GM21528 (cell line): ENCODE data around the gene NRXN3.

Source experiments
- ATAC-seq: cut with Tn5 transposase; IDR thresholded peaks from one replicate; pipeline ENCODE4 v1.9.1; 2021; ENCODE audit warnings: mild to moderate bottlenecking, moderate library complexity; ENCODE audit not compliant: unreplicated experiment, low FRiP score

Gene NRXN3

GRCh38 chr14:79708426-79709388, 1538.5 kb downstream of the NRXN3 start:
- ATAC-seq = no peak

DNA sequence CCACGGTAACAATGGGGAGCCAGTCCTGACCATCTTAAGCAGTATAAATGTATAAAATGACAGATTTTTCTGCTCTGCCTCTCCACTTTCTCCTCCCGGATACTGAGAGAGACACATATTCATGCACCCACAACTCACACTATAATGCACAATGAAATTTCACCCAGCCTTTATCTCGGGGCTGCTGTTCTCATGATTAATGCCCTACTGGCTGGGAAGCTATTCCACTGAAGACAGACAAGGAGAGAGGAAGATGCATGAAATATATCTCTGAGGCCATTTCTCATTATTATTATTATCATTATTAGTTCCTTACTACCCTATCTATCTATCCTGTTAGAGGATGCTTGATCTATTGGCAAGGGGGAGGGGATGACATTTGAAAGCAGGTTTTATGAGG, 1539.4 kb downstream of the NRXN3 start:
- no peak for ATAC-seq

- no peak for ATAC-seq
Observed at GRCh38 chr14:79712302-79712950, 1542.3 kb downstream of the NRXN3 start.

GRCh38 chr14:79721399-79722084, 1551.4 kb downstream of the NRXN3 start:
- no peak for ATAC-seq

- no peak for ATAC-seq
Observed at GRCh38 chr14:79724934-79725717, 1555.0 kb downstream of the NRXN3 start.

- no peak for ATAC-seq
Observed at GRCh38 chr14:79727900-79728299, 1557.7 kb downstream of the NRXN3 start.

GRCh38 chr14:79728331-79728730, 1558.2 kb downstream of the NRXN3 start:
- no peak for ATAC-seq

DNA sequence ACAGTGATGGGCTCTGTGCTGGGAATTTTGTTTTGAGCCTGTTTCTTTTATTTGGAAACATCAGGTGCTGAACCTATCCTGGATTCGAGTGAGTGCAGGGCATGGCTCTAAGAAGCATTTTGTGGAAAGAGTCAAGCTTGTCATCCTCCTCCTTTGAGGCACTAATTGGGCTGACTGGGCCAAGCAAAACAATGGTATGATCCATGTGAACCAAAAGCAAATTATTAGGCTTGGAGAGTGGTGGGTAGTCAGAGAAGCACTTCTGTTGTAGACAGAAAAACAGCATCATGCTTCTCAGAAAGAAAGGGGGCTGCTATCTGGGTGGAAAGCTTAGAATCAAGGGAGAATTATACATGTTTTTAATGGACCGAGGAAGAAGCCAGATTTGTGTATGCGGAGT, 1559.6 kb downstream of the NRXN3 start:
- no peak for ATAC-seq

- no peak for ATAC-seq
Observed at GRCh38 chr14:79730196-79730595, 1560.0 kb downstream of the NRXN3 start.

DNA sequence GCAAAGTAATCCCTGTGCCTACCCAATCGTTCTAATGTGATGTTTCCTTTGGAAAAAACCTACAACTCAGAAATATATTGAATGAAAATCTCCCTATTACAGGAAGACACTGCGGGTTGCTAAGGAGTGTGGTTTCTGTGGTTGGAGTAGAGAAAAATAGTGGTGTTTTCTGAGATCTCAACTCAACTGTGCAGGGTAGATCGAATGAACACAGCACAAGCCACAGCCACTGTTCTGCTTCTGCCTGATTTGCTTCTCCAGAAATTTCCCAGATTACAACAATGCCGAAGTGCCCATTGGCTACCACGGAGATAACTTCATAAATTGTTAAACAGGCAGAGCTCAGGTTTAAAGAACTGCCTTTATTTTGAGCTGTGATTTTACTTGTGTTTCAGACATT, 1560.8 kb downstream of the NRXN3 start:
- ATAC-seq = no peak

GRCh38 chr14:79732911-79733655, 1562.9 kb downstream of the NRXN3 start:
- ATAC-seq = no peak

GRCh38 chr14:79734151-79734550, 1564.0 kb downstream of the NRXN3 start:
- ATAC-seq = no peak

- ATAC-seq = no peak
Observed at GRCh38 chr14:79734656-79735055, 1564.5 kb downstream of the NRXN3 start.

DNA sequence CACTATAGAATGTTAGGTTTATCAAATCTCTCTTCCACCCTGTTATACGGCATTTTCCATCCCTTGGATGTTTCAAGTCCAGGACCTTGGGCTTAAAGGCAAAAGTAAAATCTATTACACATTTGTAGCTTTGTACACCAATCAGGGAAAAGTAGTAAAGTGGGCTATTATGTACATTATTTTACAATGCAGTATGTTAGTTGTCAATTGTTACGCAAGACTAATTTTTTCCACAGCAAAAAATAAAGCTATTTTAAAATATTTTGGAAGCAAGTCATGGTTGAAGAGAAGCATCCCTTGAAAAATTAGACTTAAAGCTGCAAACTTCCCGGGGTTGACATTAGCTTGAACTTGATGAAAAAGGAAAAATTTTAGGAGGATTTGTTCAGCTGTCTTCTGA, 1564.9 kb downstream of the NRXN3 start:
- no peak for ATAC-seq

DNA sequence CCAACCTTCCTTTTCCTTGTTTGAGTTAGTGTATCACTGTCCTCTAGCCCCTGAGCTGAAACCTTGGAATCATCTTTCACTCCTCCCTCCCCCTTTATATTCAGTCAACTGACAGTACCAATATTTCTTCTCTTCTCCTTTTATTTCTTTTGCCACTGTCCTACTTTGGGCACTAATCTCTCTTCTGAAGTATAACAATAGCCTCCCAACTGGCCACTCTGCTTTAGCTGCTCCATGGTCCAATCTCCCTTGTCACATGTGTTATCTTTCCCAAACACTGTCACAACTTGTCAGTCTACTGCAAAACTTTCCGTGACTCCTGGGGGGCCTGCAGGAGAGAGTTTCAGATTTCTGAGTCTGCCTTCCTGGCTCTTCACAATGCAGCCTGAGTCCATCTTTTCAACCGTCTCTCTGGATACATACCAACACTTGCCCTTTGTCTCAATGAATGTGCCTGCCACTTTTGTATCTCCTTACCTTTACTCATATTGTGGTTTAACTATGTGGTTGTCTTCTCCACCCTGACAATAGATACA, 1570.0 kb downstream of the NRXN3 start:
- no peak for ATAC-seq

DNA sequence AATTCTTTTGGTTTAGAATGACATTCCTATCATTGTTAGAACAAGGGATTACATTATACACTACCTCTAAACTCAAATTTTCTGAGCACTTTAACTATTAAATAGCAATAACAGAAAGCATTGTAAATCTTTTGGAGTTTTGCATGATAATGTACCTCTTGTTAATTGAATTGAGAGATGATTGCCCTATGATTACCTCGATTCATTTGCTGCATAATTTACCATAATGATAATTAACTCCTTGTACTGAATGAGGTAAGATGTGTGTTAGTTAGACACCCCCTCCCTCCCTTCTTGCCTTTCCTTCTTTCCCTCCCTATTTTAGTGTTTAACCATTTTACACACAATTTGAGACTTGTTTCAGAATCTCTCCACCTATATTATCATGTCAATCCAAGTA, 1572.0 kb downstream of the NRXN3 start:
- ATAC-seq = no peak

DNA sequence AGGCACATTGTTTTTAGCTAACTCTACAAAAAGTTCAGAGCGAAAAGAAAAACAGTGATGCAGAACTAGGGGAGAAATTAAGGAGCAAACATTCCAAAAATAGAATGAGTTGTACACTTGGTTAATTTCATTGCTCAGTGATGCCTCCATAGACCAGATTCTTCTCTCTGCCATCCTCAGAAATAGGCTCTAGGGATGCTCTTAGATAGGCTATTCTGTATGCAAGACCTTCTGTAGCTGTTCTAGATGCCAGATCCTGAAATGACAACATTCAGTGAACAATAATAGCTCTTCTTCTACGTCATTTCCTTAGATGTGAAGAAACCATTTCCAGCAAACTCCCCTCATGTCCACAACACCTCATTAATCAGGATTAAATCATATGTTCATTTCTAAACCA, 1574.9 kb downstream of the NRXN3 start:
- no peak for ATAC-seq

- no peak for ATAC-seq
Observed at GRCh38 chr14:79749065-79749464, 1578.9 kb downstream of the NRXN3 start.

- no peak for ATAC-seq
Observed at GRCh38 chr14:79758985-79759384, 1588.8 kb downstream of the NRXN3 start.

DNA sequence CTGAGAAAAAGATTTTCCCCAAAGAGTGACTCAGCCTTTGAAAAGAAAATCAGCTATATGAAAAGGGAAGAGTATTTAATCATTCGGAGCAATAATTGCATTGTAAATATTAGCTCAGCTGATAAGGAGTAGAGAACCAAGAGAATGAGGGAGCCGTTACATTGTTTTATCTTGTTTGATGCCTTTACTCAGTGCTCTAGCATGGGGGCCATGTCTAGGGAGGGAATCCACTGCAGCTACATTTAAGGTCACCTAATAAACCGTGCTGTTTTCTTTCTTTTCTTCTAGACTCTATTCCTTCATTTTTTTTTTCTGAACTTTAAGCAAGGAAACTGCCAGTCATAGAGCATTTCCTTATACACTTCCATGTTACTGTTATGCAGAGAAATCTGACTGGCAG, 1594.2 kb downstream of the NRXN3 start:
- no peak for ATAC-seq
